ENCODE measurements around the gene EIF4A2. TPM values are rescaled to one million over a fixed set of nuclear protein-coding genes. Genes with fewer than 3 reads are reported as not detected.

The EIF4A2 gene
- total RNA-seq, 1 experiment from 2014 or later = 398 TPM

DNA sequence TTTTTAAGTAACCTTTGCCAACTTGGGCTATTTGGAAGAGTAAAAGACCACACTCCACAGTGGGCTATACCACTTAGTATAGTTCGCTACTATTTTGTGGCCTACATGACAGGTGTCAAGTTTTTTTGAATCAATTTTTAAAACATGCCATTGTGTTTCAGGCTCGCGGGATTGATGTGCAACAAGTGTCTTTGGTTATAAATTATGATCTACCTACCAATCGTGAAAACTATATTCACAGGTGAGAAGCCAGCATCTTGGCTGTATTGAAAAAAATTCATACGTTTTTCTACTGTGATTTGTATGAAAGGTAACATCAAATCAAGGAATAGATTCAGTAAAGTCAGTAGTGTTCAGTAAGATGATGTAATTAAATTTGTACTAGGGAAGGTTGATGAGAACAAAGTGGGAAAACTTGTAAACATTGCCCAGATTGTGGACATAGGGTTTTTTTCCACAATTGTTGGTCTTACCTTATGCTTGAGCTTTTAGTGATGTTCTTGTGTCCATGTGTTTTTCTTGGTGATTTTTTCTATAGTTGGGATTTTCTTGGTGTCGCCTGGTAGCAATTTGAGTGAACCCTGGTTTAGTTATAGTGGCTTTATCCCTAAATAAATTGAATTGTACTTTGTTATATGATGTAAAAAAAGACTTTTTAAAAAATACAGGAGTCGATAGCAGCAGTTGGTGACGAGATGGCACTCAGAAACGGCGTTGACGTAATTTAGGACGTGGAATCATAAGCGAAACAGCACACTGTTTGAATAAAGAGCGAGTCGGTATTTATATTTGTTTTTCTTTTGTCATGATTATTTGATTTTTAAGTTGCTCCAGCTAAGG, 4.5 kb downstream of the EIF4A2 start:
- no peaks in the 10 kb centered on the region for H3K27me3 ChIP-seq (ENCODE audit: insufficient read depth, low read length)
- ChIA-PET RAD21 (ENCODE audit: low non-redundant PET in 1 of 2, low total read pairs in 2 of 2, uncharacterized antibody in 2 of 2, unreplicated experiment in 2 of 2) (no interaction called here), POLR2A (no interaction called here), CTCF (interaction anchor here (1.0 kb wide), 1 partner anchor 171 kb away, joined by 3 read pairs; no protein-coding TSS in a partner anchor)
- BruUV-seq (replicated peaks) = no TSS peak
- DNase-seq (ENCODE audit: low read depth, low spot score) = no peak
- no peak overlapping the region for H3K4me3 ChIP-seq (replicated peaks in 1 of 2; ENCODE audit: low read depth in 1 of 2, low read length in 2 of 2)
- no peak overlapping the region for H3K27ac ChIP-seq (ENCODE audit: low read depth, low read length)
- no peak for ATAC-seq
- peaks cover 59 to 66% of the 10 kb centered on the region in 2 experiments for H3K36me3 ChIP-seq (ENCODE audit: control insufficient read depth in 1 of 2, insufficient read depth in 2 of 2, low read length in 2 of 2)
- intact Hi-C loops (cut with micrococcal nuclease) = no loop called here
- no peak overlapping the region for H2AFZ ChIP-seq (ENCODE audit: low read depth, low read length, poor library complexity, severe bottlenecking)
- no peaks in the 10 kb centered on the region for H3K9me3 ChIP-seq (ENCODE audit: control insufficient read depth in 1 of 2, insufficient read depth in 1 of 2, low read depth in 1 of 2, low read length in 2 of 2)
- H3K9ac ChIP-seq (ENCODE audit: low read length) = no peak overlapping the region
- TF ChIP-seq POLR2AphosphoS5 (IDR thresholded peaks at IDR 0.05; ENCODE audit: low read depth, low read length) (peak; percentile 29; the same call in 1 of the 2 replicates), ZFX (IDR thresholded peaks at IDR 0.05) (no peak), JUND (IDR thresholded peaks at IDR 0.05) (no peak), CEBPB (IDR thresholded peaks at IDR 0.05; ENCODE audit: low read depth) (no peak; the same call in 1 of the 2 replicates), FOSL1 (IDR thresholded peaks at IDR 0.05; ENCODE audit: low read depth) (no peak), ZNF274 (IDR thresholded peaks at IDR 0.05; ENCODE audit: low read depth, low read length) (no peak)
- TF ChIP-seq, protein P1, sequence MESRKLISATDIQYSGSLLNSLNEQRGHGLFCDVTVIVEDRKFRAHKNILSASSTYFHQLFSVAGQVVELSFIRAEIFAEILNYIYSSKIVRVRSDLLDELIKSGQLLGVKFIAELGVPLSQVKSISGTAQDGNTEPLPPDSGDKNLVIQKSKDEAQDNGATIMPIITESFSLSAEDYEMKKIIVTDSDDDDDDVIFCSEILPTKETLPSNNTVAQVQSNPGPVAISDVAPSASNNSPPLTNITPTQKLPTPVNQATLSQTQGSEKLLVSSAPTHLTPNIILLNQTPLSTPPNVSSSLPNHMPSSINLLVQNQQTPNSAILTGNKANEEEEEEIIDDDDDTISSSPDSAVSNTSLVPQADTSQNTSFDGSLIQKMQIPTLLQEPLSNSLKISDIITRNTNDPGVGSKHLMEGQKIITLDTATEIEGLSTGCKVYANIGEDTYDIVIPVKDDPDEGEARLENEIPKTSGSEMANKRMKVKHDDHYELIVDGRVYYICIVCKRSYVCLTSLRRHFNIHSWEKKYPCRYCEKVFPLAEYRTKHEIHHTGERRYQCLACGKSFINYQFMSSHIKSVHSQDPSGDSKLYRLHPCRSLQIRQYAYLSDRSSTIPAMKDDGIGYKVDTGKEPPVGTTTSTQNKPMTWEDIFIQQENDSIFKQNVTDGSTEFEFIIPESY (IDR thresholded peaks at IDR 0.05; ENCODE audit: extremely low read depth, insufficient replicate concordance, low read length) = no peak
- TF ChIP-seq, protein P2, sequence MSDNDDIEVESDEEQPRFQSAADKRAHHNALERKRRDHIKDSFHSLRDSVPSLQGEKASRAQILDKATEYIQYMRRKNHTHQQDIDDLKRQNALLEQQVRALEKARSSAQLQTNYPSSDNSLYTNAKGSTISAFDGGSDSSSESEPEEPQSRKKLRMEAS (IDR thresholded peaks at IDR 0.05) = 0 out of 2 replicates have a peak, but pooled peaks have one; percentile 14
- peaks cover 56% of the 10 kb centered on the region for H3K79me2 ChIP-seq (ENCODE audit: insufficient read depth, low read length)
- peaks cover 0 to 12% of the 10 kb centered on the region in 2 experiments; a peak in 2 of 4 replicates for H3K4me1 ChIP-seq (ENCODE audit: control insufficient read depth in 1 of 2, insufficient read depth in 2 of 2, low read length in 2 of 2)
- H4K20me1 ChIP-seq (ENCODE audit: insufficient read depth) = peaks cover 46% of the 10 kb centered on the region
- no peaks in the 10 kb centered on the region for H3K9me2 ChIP-seq (ENCODE audit: insufficient read depth)
- H3K4me2 ChIP-seq (ENCODE audit: low read length) = no peak overlapping the region
